OCI-LY7 (cell line): ENCODE results near the gene SMYD3.
"Not testable (repeated sequence)": the region's sequence is repeated elsewhere in the genome, so short reads cannot be mapped to it uniquely, and the experiment has no call there.

ENCODE experiments used
- CTCF ChIP-seq: fragments of 200-600 bp; sonication (generic); conservative IDR thresholded peaks from 2 replicates; pipeline ENCODE4 v1.5.1; 2014; ENCODE audit warnings: mild to moderate bottlenecking, antibody characterized with exemption, low read length, moderate library complexity, mixed read lengths
- EZH2phosphoT487 ChIP-seq: fragments of 200-600 bp; sonication (generic); IDR thresholded peaks from 2 replicates; pipeline ENCODE4 v1.6.1; 2018; ENCODE audit warnings: low read depth, borderline replicate concordance, mild to moderate bottlenecking, mixed run types, antibody characterized with exemption, low read length, moderate library complexity, mixed read lengths

- not testable (repeated sequence) for TF ChIP-seq CTCF, EZH2phosphoT487
Observed at GRCh38 chr1:245818363-245818762, 688.7 kb downstream of the SMYD3 start.
